GM23338 (cell line): Measurements from ENCODE around the gene ERP44. TPM values are rescaled to one million over a fixed set of nuclear protein-coding genes. Genes with fewer than 3 reads are reported as not detected.

Source experiments
- ATAC-seq: fragments of 200-7000 bp; cut with Tn5 transposase; 3 replicates; pipeline ENCODE4 v1.9.1; 2020
- DNase-seq: peaks from one replicate; pipeline ENCODE4 v3.0.0-alpha.2; 2015; ENCODE audit warnings: low spot score
- H2AFZ ChIP-seq: fragments of 200-600 bp; sonication (generic); 2 replicates; pipeline ENCODE4 v1.8.0; 2016; ENCODE audit warnings: antibody characterized with exemption, mild to moderate bottlenecking, moderate library complexity
- H3F3A ChIP-seq: fragments of 200-600 bp; sonication (generic); replicated peaks from 2 replicates; pipeline ENCODE4 v1.8.0; 2017; ENCODE audit warnings: antibody characterized with exemption, mixed run types, low read depth
- H3K27ac ChIP-seq: fragments of 200-600 bp; sonication (generic); 2 replicates; pipeline ENCODE4 v1.6.1; 2016; ENCODE audit warnings: low read depth
- H3K27me3 ChIP-seq: fragments of 200-600 bp; sonication (generic); 2 replicates; pipeline ENCODE4 v1.8.0; 2016; ENCODE audit warnings: mild to moderate bottlenecking, mixed run types, moderate library complexity; ENCODE audit not compliant: insufficient read depth
- H3K36me3 ChIP-seq: fragments of 200-600 bp; sonication (generic); 2 replicates; pipeline ENCODE4 v1.8.0; 2016; ENCODE audit warnings: mild to moderate bottlenecking; ENCODE audit not compliant: insufficient read depth
- H3K4me1 ChIP-seq: fragments of 200-600 bp; sonication (generic); 2 replicates; pipeline ENCODE4 v1.8.0; 2016; ENCODE audit warnings: mild to moderate bottlenecking, moderate library complexity; ENCODE audit not compliant: insufficient read depth
- H3K4me2 ChIP-seq: fragments of 200-600 bp; sonication (generic); 2 replicates; pipeline ENCODE4 v1.7.1; 2017; ENCODE audit warnings: mixed run types
- H3K4me3 ChIP-seq: fragments of 200-600 bp; sonication (generic); 2 replicates; pipeline ENCODE4 v1.6.1; 2016; ENCODE audit warnings: mixed run types
- H3K79me2 ChIP-seq: fragments of 200-600 bp; sonication (generic); replicated peaks from 2 replicates; pipeline ENCODE4 v1.8.0; 2017; ENCODE audit warnings: mild to moderate bottlenecking; ENCODE audit not compliant: insufficient read depth
- H3K9me2 ChIP-seq: fragments of 200-600 bp; sonication (generic); 2 replicates; pipeline ENCODE4 v1.8.0; 2017; ENCODE audit not compliant: insufficient read depth
- H4K20me1 ChIP-seq: fragments of 200-600 bp; sonication (generic); replicated peaks from 2 replicates; pipeline ENCODE4 v1.8.0; 2017; ENCODE audit warnings: mild to moderate bottlenecking; ENCODE audit not compliant: insufficient read depth
- H3K27ac Mint-ChIP-seq: 2 replicates; pipeline ENCODE4 v1.8.0; 2020; ENCODE audit warnings: inconsistent platforms, mild to moderate bottlenecking, moderate library complexity, mixed read lengths
- H3K27me3 Mint-ChIP-seq: 3 replicates; pipeline ENCODE4 v1.8.0; 2022; ENCODE audit warnings: low read depth, mild to moderate bottlenecking, moderate library complexity, mixed read lengths, inconsistent platforms; ENCODE audit not compliant: insufficient read depth, poor library complexity
- H3K36me3 Mint-ChIP-seq: 3 replicates; pipeline ENCODE4 v1.8.0; 2021; ENCODE audit warnings: low read depth, mild to moderate bottlenecking, inconsistent platforms, moderate library complexity, mixed read lengths
- H3K4me1 Mint-ChIP-seq: 3 replicates; pipeline ENCODE4 v1.8.0; 2020; ENCODE audit warnings: mild to moderate bottlenecking, inconsistent platforms, mixed read lengths
- H3K4me3 Mint-ChIP-seq: 3 replicates; pipeline ENCODE4 v1.8.0; 2021; ENCODE audit warnings: moderate library complexity, mild to moderate bottlenecking, inconsistent platforms, mixed read lengths
- H3K9me3 Mint-ChIP-seq: 3 replicates; pipeline ENCODE4 v1.8.0; 2020; ENCODE audit warnings: moderate library complexity, mild to moderate bottlenecking, inconsistent platforms, mixed read lengths
- CREB1 ChIP-seq: fragments of 250-450 bp; sonication (Bioruptor Pico); IDR thresholded peaks from 2 replicates; pipeline ENCODE4 v1.5.0; 2020; ENCODE audit warnings: low read depth, mild to moderate bottlenecking, moderate library complexity
- CTCF ChIP-seq, 2 experiments: fragments of 200-600 bp in 1 of 2; sonication (generic) in 1 of 2; conservative IDR thresholded peaks; 2 replicates each; pipeline versions ENCODE4 v1.5.1 to v1.6.1; 2016 to 2017; ENCODE audit warnings: antibody characterized with exemption in 2 of 2, low read depth in 2 of 2, mild to moderate bottlenecking in 2 of 2, moderate library complexity in 1 of 2
- ETS1 ChIP-seq: IDR thresholded peaks from 2 replicates; pipeline ENCODE4 v1.6.1; 2016; ENCODE audit warnings: antibody characterized with exemption
- EZH2 ChIP-seq: fragments of 200-600 bp; sonication (generic); IDR thresholded peaks from one replicate; pipeline ENCODE4 v1.8.0; 2017; ENCODE audit warnings: antibody characterized with exemption, mild to moderate bottlenecking, low read depth; ENCODE audit not compliant: unreplicated experiment
- EZH2phosphoT487 ChIP-seq: fragments of 200-600 bp; sonication (generic); IDR thresholded peaks from one replicate; pipeline ENCODE4 v1.8.1; 2018; ENCODE audit warnings: antibody characterized with exemption; ENCODE audit not compliant: unreplicated experiment
- JUNB ChIP-seq: IDR thresholded peaks from one replicate; pipeline ENCODE4 v1.6.1; 2016; ENCODE audit warnings: antibody characterized with exemption; ENCODE audit not compliant: unreplicated experiment
- REST ChIP-seq: IDR thresholded peaks from one replicate; pipeline ENCODE4 v1.6.1; 2018; ENCODE audit warnings: antibody characterized with exemption; ENCODE audit not compliant: unreplicated experiment
- STAT1 ChIP-seq: IDR thresholded peaks from one replicate; pipeline ENCODE4 v1.6.1; 2016; ENCODE audit warnings: antibody characterized with exemption; ENCODE audit not compliant: unreplicated experiment
- ZNF114 ChIP-seq: fragments of 250-450 bp; sonication (Bioruptor Pico); IDR thresholded peaks from 2 replicates; pipeline ENCODE4 v1.5.0; 2020; ENCODE audit warnings: mild to moderate bottlenecking, moderate library complexity
- ZNF331 ChIP-seq: fragments of 250-450 bp; sonication (Bioruptor Pico); IDR thresholded peaks from 2 replicates; pipeline ENCODE4 v1.5.0; 2020; ENCODE audit warnings: low read depth, mild to moderate bottlenecking, moderate library complexity
- polyA plus RNA-seq: library from polyadenylated mRNA; unstranded; fragments of >200 nt; fragmentation: Nextera tagmentation; extraction: Ambion mirVana; gene quantifications from 2 replicates; pipeline ENCODE4 v1.2.1, GENCODE V29; 2016
- total RNA-seq: library from RNA; depleted of rRNA; stranded (reverse); fragments of >200 nt; shearing (Covaris generic); gene quantifications from 2 replicates; pipeline ENCODE4 v1.2.3, GENCODE V29; 2014

Gene ERP44
- total and polyA plus RNA-seq, 2 experiments from 2014 or later = 13.0 to 24.1 TPM

DNA sequence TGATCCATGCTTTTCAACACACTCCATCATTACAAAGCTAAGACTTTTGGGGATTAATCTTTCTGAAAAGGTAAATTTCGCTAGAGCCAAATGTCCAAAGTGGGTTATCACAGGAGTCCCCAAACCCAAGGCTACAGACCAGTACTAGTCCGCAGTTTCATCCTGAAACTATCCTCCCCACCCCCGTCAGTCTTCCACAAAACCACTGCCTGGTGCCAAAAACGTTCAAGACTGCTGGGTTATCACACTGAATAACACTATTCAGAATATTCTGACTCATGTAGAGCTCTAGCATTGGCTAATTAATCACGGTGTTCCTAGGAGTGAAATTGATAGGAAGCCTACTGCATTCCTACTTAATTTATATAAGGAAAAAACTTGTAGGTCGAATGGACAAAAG lies 24.7 kb downstream of the ERP44 start:
- H3K9me3 Mint-ChIP-seq = peaks cover 5% of the 10 kb centered on the region; the same call in 2 of the 3 replicates
- Histone ChIP-seq H3K27me3 (no peaks in the 10 kb centered on the region), H3K4me1 (no peaks in the 10 kb centered on the region), H3K36me3 (no peaks in the 10 kb centered on the region), H3K79me2 (peaks cover 4% of the 10 kb centered on the region; the same call in 1 of the 2 replicates), H4K20me1 (no peaks in the 10 kb centered on the region), H2AFZ (no peak overlapping the region), H3F3A (no peaks in the 10 kb centered on the region), H3K4me3 (no peak overlapping the region), H3K4me2 (no peak overlapping the region), H3K9me2 (no peaks in the 10 kb centered on the region), H3K27ac (no peak overlapping the region)
- no peak for ATAC-seq
- H3K4me1 Mint-ChIP-seq = peaks cover 4% of the 10 kb centered on the region; the same call in 2 of the 3 replicates
- peaks cover 3% of the 10 kb centered on the region for H3K27me3 Mint-ChIP-seq
- peaks cover 4% of the 10 kb centered on the region for H3K36me3 Mint-ChIP-seq
- DNase-seq = no peak
- H3K4me3 Mint-ChIP-seq = no peak overlapping the region
- TF ChIP-seq ZNF114 (CRISPR knock-in tag) (no peak), STAT1 (no peak), REST (no peak), EZH2phosphoT487 (no peak)
- no peak overlapping the region for H3K27ac Mint-ChIP-seq

GRCh38 chr9:100072805-100073204 lies 26.0 kb downstream of the ERP44 start:
- Mint-ChIP-seq H3K4me3 (no peak overlapping the region), H3K4me1 (peaks cover 4% of the 10 kb centered on the region; the same call in 2 of the 3 replicates), H3K27me3 (peaks cover 2% of the 10 kb centered on the region), H3K36me3 (peaks cover 6% of the 10 kb centered on the region), H3K9me3 (peaks cover 6% of the 10 kb centered on the region; the same call in 2 of the 3 replicates), H3K27ac (no peak overlapping the region)
- H3K4me1 ChIP-seq = no peaks in the 10 kb centered on the region
- DNase-seq (no peak), ATAC-seq (no peak)
- H2AFZ ChIP-seq = no peak overlapping the region
- H3K36me3 ChIP-seq = no peaks in the 10 kb centered on the region
- no peak overlapping the region for H3K27ac ChIP-seq
- H3K9me2 ChIP-seq = no peaks in the 10 kb centered on the region
- H3K27me3 ChIP-seq = no peaks in the 10 kb centered on the region
- no peaks in the 10 kb centered on the region for H4K20me1 ChIP-seq
- no peaks in the 10 kb centered on the region for H3F3A ChIP-seq
- H3K4me2 ChIP-seq = no peak overlapping the region
- H3K4me3 ChIP-seq = no peak overlapping the region
- peaks cover 4% of the 10 kb centered on the region; the same call in 1 of the 2 replicates for H3K79me2 ChIP-seq
- TF ChIP-seq CREB1 (CRISPR knock-in tag) = no peak
- no peak for TF ChIP-seq JUNB
- no peak for TF ChIP-seq CTCF (conservative IDR thresholded peaks at IDR 0.05; ENCODE audit: low read depth in 2 of 2)
- TF ChIP-seq STAT1 = no peak
- TF ChIP-seq REST = no peak
- no peak for TF ChIP-seq ZNF331
- no peak for TF ChIP-seq ZNF114 (CRISPR knock-in tag)
- no peak for TF ChIP-seq EZH2
- TF ChIP-seq ETS1 = no peak
